Mesendoderm (in vitro differentiated cells): Measurements from ENCODE around the gene EMID1.

Experiments
- DNase-seq: peaks from one replicate; pipeline ENCODE4 v3.0.0; 2013
- H2AK5ac ChIP-seq: 2 replicates; pipeline ENCODE4 v1.6.1; 2013; ENCODE audit warnings: low read length, inconsistent platforms
- H2BK120ac ChIP-seq: 2 replicates; pipeline ENCODE4 v1.6.1; 2013; ENCODE audit warnings: low read depth, mild to moderate bottlenecking, low read length, moderate library complexity, mixed read lengths
- H2BK15ac ChIP-seq: replicated peaks from 2 replicates; pipeline ENCODE4 v1.6.1; 2013; ENCODE audit warnings: low read depth, mild to moderate bottlenecking, moderate library complexity
- H2BK5ac ChIP-seq: 2 replicates; pipeline ENCODE4 v1.6.1; 2013; ENCODE audit warnings: low read length, inconsistent platforms
- H3K18ac ChIP-seq: 2 replicates; pipeline ENCODE4 v1.6.1; 2013; ENCODE audit warnings: mild to moderate bottlenecking, low read length, mixed read lengths
- H3K23ac ChIP-seq: one replicate; pipeline ENCODE4 v1.6.1; 2013; ENCODE audit warnings: low read length
- H3K27ac ChIP-seq: 2 replicates; pipeline ENCODE4 v1.5.1; 2013; ENCODE audit warnings: low read depth, mild to moderate bottlenecking, inconsistent platforms, low read length, moderate library complexity
- H3K27me3 ChIP-seq: 2 replicates; pipeline ENCODE4 v1.6.1; 2013; ENCODE audit warnings: low read length, control low read depth, mild to moderate bottlenecking, inconsistent platforms; ENCODE audit not compliant: insufficient read depth, poor library complexity
- H3K36me3 ChIP-seq: 2 replicates; pipeline ENCODE4 v1.6.1; 2013; ENCODE audit warnings: low read length, inconsistent platforms; ENCODE audit not compliant: control insufficient read depth, insufficient read depth
- H3K4ac ChIP-seq: one replicate; pipeline ENCODE4 v1.6.1; 2013; ENCODE audit warnings: low read depth, mild to moderate bottlenecking, low read length, moderate library complexity
- H3K4me1 ChIP-seq: 2 replicates; pipeline ENCODE4 v1.6.1; 2013; ENCODE audit warnings: low read depth, low read length, inconsistent platforms; ENCODE audit not compliant: control insufficient read depth
- H3K4me2 ChIP-seq: 2 replicates; pipeline ENCODE4 v1.6.1; 2013; ENCODE audit warnings: low read length
- H3K4me3 ChIP-seq: 2 replicates; pipeline ENCODE4 v1.5.1; 2013; ENCODE audit warnings: mild to moderate bottlenecking, low read length
- H3K56ac ChIP-seq: one replicate; pipeline ENCODE4 v1.6.1; 2013; ENCODE audit warnings: low read length
- H3K79me1 ChIP-seq: 2 replicates; pipeline ENCODE4 v1.6.1; 2013; ENCODE audit warnings: low read length, inconsistent platforms
- H3K79me2 ChIP-seq: 2 replicates; pipeline ENCODE4 v1.6.1; 2013; ENCODE audit warnings: mild to moderate bottlenecking, low read length; ENCODE audit not compliant: control insufficient read depth, insufficient read depth
- H3K9ac ChIP-seq: 2 replicates; pipeline ENCODE4 v1.6.1; 2013; ENCODE audit warnings: low read length, inconsistent platforms
- H4K5ac ChIP-seq: one replicate; pipeline ENCODE4 v1.6.1; 2013; ENCODE audit warnings: low read length
- H4K8ac ChIP-seq: one replicate; pipeline ENCODE4 v1.6.1; 2013; ENCODE audit warnings: low read depth, mild to moderate bottlenecking, control low read depth, low read length, moderate library complexity
- WGBS: extraction: QIAGEN DNeasy Blood & Tissue Kit; methylation state at CpG from one replicate; pipeline ENCODE4 v1.1.7; 2013; ENCODE audit warnings: low lambda C conversion rate, missing lambda C conversion rate; ENCODE audit not compliant: insufficient coverage; ENCODE audit errors: extremely low coverage; 5-methylcytosine and 5-hydroxymethylcytosine counted together

The EMID1 gene

GRCh38 chr22:29172216-29172615 is 33.5 kb upstream of the EMID1 start:
- H2BK5ac ChIP-seq = no peak overlapping the region
- no peak overlapping the region for H2BK15ac ChIP-seq
- H3K4ac ChIP-seq = no peak overlapping the region
- H3K56ac ChIP-seq = no peak overlapping the region
- H3K27me3 ChIP-seq = no peaks in the 10 kb centered on the region
- H3K18ac ChIP-seq = no peak overlapping the region
- no peak overlapping the region for H3K4me2 ChIP-seq
- H3K4me1 ChIP-seq = no peaks in the 10 kb centered on the region
- no peak overlapping the region for H3K27ac ChIP-seq
- no peak overlapping the region for H2AK5ac ChIP-seq
- no peak overlapping the region for H3K23ac ChIP-seq
- H3K9ac ChIP-seq = no peak overlapping the region
- no peak overlapping the region for H2BK120ac ChIP-seq
- no peaks in the 10 kb centered on the region for H3K36me3 ChIP-seq
- H3K79me1 ChIP-seq = no peaks in the 10 kb centered on the region
- no peak overlapping the region for H4K8ac ChIP-seq
- DNase-seq = no peak
- no peak overlapping the region for H4K5ac ChIP-seq
- H3K4me3 ChIP-seq = no peak overlapping the region
- WGBS = no CpG with 5 or more reads among the region's 6 CpGs
- H3K79me2 ChIP-seq = no peaks in the 10 kb centered on the region

- Histone ChIP-seq H3K27ac (no peak overlapping the region), H3K79me1 (no peaks in the 10 kb centered on the region), H4K8ac (no peak overlapping the region), H2BK15ac (no peak overlapping the region), H3K9ac (no peak overlapping the region), H3K4ac (no peak overlapping the region), H3K56ac (no peak overlapping the region), H3K4me3 (no peak overlapping the region), H3K4me2 (no peak overlapping the region), H3K36me3 (no peaks in the 10 kb centered on the region), H3K79me2 (no peaks in the 10 kb centered on the region), H3K18ac (no peak overlapping the region), H3K27me3 (no peaks in the 10 kb centered on the region), H2AK5ac (no peak overlapping the region), H3K23ac (no peak overlapping the region), H2BK5ac (no peak overlapping the region), H4K5ac (no peak overlapping the region), H3K4me1 (no peaks in the 10 kb centered on the region), H2BK120ac (no peak overlapping the region)
- no peak for DNase-seq
- WGBS = no CpG with 5 or more reads among the region's 1 CpG
Measured at GRCh38 chr22:29175312-29175835, 30.3 kb upstream of the EMID1 start.

- H3K27me3 ChIP-seq = no peaks in the 10 kb centered on the region
- H3K23ac ChIP-seq = no peak overlapping the region
- no CpG with 5 or more reads among the region's 19 CpGs for WGBS
- H3K4me3 ChIP-seq = no peak overlapping the region
- H3K56ac ChIP-seq = no peak overlapping the region
- no peak overlapping the region for H3K27ac ChIP-seq
- DNase-seq = no peak
- no peak overlapping the region for H2BK5ac ChIP-seq
- no peak overlapping the region for H4K8ac ChIP-seq
- H3K4ac ChIP-seq = no peak overlapping the region
- no peak overlapping the region for H3K4me2 ChIP-seq
- H3K4me1 ChIP-seq = no peaks in the 10 kb centered on the region
- H3K79me2 ChIP-seq = no peaks in the 10 kb centered on the region
- H3K36me3 ChIP-seq = no peaks in the 10 kb centered on the region
- H2BK15ac ChIP-seq = no peak overlapping the region
- H3K9ac ChIP-seq = no peak overlapping the region
- no peak overlapping the region for H3K18ac ChIP-seq
- H4K5ac ChIP-seq = no peak overlapping the region
- no peak overlapping the region for H2BK120ac ChIP-seq
- H3K79me1 ChIP-seq = no peaks in the 10 kb centered on the region
- H2AK5ac ChIP-seq = no peak overlapping the region
Measured at GRCh38 chr22:29183971-29184848, 21.5 kb upstream of the EMID1 start.

GRCh38 chr22:29184849-29185490 is 20.7 kb upstream of the EMID1 start:
- Histone ChIP-seq H3K4ac (no peak overlapping the region), H3K4me2 (no peak overlapping the region), H4K5ac (no peak overlapping the region), H3K27ac (no peak overlapping the region), H3K23ac (no peak overlapping the region), H3K27me3 (no peaks in the 10 kb centered on the region), H2BK15ac (no peak overlapping the region), H3K36me3 (no peaks in the 10 kb centered on the region), H3K18ac (no peak overlapping the region), H3K56ac (no peak overlapping the region), H3K4me1 (no peaks in the 10 kb centered on the region), H3K4me3 (no peak overlapping the region), H3K79me2 (no peaks in the 10 kb centered on the region), H3K79me1 (no peaks in the 10 kb centered on the region), H4K8ac (no peak overlapping the region), H3K9ac (no peak overlapping the region), H2AK5ac (no peak overlapping the region), H2BK120ac (no peak overlapping the region), H2BK5ac (no peak overlapping the region)
- WGBS = no CpG with 5 or more reads among the region's 12 CpGs
- DNase-seq = no peak

- H3K4me1 ChIP-seq = no peaks in the 10 kb centered on the region
- no peak overlapping the region for H3K9ac ChIP-seq
- no peak overlapping the region for H3K27ac ChIP-seq
- H3K56ac ChIP-seq = no peak overlapping the region
- H4K5ac ChIP-seq = no peak overlapping the region
- no peak overlapping the region for H3K23ac ChIP-seq
- no peak overlapping the region for H3K4me3 ChIP-seq
- H3K4ac ChIP-seq = no peak overlapping the region
- no peak for DNase-seq
- H3K36me3 ChIP-seq = no peaks in the 10 kb centered on the region
- no peaks in the 10 kb centered on the region for H3K79me1 ChIP-seq
- WGBS = no CpG with 5 or more reads among the region's 1 CpG
- no peak overlapping the region for H2AK5ac ChIP-seq
- no peaks in the 10 kb centered on the region for H3K27me3 ChIP-seq
- H2BK15ac ChIP-seq = no peak overlapping the region
- H3K79me2 ChIP-seq = no peaks in the 10 kb centered on the region
- no peak overlapping the region for H2BK5ac ChIP-seq
- H3K4me2 ChIP-seq = no peak overlapping the region
- H3K18ac ChIP-seq = no peak overlapping the region
- no peak overlapping the region for H2BK120ac ChIP-seq
- H4K8ac ChIP-seq = no peak overlapping the region
Measured at GRCh38 chr22:29186302-29186701, 19.4 kb upstream of the EMID1 start.
